Right lobe of liver (tissue), 4 donors: ENCODE results near the gene UBE2G2.

Experiments
- CTCF ChIP-seq, 4 donors: fragments of 200-600 bp in 3 of 4; fragments of 450-650 bp in 1 of 4; IDR thresholded peaks; one replicate each; pipeline versions ENCODE4 v1.5.1 to v1.8.0; 2016 to 2022; ENCODE audit warnings: antibody characterized with exemption in 4 of 4, mild to moderate bottlenecking in 2 of 4
- POLR2A ChIP-seq: fragments of 450-650 bp; IDR thresholded peaks from one replicate; pipeline ENCODE4 v1.6.1; 2017; ENCODE audit warnings: antibody characterized with exemption, mild to moderate bottlenecking
- donor health status: DM: no; HTN: no; CAD: no.
- donor health status: DM: no; HTN: no; CAD: no.
- donor health status: DM: no; HTN: yes; CAD: no.

GRCh38 chr21:44833663-44834062 lies 32.0 kb upstream of the UBE2G2 start:
- TF ChIP-seq POLR2A = no peak
- no peak for TF ChIP-seq CTCF (IDR thresholded peaks at IDR 0.05)
